Fibroblast of villous mesenchyme (primary cell): ENCODE data around the gene KDSR. TPM values are rescaled to one million over a fixed set of nuclear protein-coding genes. Genes with fewer than 3 reads are reported as not detected.

Experiments used
- DNase-seq: peaks from one replicate; pipeline ENCODE4 v3.0.0-alpha.2; 2010; ENCODE audit warnings: low read depth
- H3K4me3 ChIP-seq: 2 replicates; pipeline ENCODE4 v1.5.1; 2011; ENCODE audit warnings: low read depth, mild to moderate bottlenecking, low read length
- total RNA-seq: library from RNA; depleted of rRNA; stranded (reverse); fragments of >200 nt; gene quantifications from 2 replicates; pipeline ENCODE4 v1.2.3, GENCODE V29; 2012
- TF ChIP-seq, protein P1 (sequence below): IDR thresholded peaks from 2 replicates; pipeline ENCODE4 v1.5.1; 2012; ENCODE audit warnings: low read depth, mild to moderate bottlenecking, low read length; ENCODE audit not compliant: insufficient read depth

Gene KDSR
- total RNA-seq, 1 donor, result 26.8 TPM

DNA sequence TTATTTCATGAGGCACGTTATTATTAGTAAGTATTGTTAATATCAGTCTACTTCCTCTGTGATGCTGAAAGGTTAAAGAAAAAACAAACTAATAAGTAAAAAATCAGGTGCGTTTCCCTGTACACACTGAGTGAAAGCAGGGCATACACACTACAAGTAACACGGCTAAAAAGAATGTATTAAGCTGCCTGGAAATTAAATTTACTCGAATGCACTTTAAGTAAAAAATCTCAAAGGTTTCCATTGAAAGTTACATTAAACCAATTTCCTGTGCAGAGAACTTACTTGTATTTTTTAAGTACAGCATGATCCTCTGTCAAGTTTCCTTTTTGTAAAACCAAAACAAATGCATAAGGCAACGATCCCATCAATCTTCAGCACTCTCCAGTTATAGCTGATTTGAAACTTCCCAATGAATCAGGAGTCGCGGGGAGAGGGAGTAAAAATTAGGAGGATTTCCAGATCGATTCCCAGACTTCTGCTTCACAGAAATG is 48.1 kb downstream of the KDSR start:
- peak overlapping the region; percentile 69 for H3K4me3 ChIP-seq
- TF ChIP-seq, protein P1, sequence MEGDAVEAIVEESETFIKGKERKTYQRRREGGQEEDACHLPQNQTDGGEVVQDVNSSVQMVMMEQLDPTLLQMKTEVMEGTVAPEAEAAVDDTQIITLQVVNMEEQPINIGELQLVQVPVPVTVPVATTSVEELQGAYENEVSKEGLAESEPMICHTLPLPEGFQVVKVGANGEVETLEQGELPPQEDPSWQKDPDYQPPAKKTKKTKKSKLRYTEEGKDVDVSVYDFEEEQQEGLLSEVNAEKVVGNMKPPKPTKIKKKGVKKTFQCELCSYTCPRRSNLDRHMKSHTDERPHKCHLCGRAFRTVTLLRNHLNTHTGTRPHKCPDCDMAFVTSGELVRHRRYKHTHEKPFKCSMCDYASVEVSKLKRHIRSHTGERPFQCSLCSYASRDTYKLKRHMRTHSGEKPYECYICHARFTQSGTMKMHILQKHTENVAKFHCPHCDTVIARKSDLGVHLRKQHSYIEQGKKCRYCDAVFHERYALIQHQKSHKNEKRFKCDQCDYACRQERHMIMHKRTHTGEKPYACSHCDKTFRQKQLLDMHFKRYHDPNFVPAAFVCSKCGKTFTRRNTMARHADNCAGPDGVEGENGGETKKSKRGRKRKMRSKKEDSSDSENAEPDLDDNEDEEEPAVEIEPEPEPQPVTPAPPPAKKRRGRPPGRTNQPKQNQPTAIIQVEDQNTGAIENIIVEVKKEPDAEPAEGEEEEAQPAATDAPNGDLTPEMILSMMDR, result no peak
- DNase-seq, result peak; percentile 16

DNA sequence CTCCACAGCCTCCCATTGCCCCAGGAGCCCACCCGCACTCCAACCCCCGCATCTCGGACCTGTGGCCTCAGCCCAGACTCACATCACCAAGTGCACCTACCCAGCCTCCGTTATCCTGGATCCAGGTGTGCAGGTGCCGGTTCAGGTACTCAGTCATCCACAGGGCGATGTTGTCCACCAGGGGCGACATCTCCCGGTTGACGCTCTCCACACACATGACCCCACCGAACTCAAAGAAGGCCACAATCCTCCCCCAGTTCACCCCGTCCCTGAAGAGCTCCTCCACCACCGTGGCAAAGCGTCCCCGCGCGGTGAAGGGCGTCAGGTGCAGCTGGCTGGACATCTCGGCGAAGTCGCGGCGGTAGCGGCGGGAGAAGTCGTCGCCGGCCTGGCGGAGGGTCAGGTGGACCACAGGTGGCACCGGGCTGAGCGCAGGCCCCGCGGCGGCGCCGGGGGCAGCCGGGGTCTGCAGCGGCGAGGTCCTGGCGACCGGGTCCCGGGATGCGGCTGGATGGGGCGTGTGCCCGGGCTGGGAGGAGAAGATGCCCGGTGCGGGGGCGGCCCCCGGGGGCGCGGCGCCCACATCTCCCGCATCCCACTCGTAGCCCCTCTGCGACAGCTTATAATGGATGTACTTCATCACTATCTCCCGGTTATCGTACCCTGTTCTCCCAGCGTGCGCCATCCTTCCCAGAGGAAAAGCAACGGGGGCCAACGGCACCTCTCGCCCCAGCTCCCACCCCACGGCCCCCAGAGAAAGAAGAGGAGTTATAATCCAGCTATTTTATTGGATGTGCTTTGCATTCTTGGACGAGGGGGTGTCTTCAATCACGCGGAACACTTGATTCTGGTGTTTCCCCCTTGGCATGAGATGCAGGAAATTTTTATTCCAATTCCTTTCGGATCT is 48.8 kb downstream of the KDSR start:
- TF ChIP-seq, protein P1, result peak; percentile 33
- peak overlapping the region; percentile 69 for H3K4me3 ChIP-seq
- no peak for DNase-seq

DNA sequence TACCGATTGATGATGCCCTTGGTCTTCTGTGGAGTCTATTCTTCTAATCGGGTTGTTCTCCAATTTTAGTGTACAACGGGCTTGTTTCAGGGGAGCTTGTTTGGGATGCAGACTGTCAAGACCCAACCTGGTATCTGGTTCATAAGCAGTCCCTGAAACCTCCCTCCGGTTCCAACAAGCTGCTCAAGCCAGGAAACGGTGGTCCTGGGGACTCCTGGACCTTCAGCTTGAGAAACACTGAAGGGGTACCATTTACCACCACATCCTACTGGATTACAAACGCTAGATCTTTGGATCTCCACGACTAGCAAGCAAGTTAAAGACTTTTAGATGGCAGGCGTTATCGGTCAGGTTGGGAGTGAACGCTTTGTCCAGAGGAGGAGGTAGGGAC is 49.5 kb downstream of the KDSR start:
- H3K4me3 ChIP-seq, result no peak overlapping the region
- TF ChIP-seq, protein P1, result no peak
- no peak for DNase-seq

DNA sequence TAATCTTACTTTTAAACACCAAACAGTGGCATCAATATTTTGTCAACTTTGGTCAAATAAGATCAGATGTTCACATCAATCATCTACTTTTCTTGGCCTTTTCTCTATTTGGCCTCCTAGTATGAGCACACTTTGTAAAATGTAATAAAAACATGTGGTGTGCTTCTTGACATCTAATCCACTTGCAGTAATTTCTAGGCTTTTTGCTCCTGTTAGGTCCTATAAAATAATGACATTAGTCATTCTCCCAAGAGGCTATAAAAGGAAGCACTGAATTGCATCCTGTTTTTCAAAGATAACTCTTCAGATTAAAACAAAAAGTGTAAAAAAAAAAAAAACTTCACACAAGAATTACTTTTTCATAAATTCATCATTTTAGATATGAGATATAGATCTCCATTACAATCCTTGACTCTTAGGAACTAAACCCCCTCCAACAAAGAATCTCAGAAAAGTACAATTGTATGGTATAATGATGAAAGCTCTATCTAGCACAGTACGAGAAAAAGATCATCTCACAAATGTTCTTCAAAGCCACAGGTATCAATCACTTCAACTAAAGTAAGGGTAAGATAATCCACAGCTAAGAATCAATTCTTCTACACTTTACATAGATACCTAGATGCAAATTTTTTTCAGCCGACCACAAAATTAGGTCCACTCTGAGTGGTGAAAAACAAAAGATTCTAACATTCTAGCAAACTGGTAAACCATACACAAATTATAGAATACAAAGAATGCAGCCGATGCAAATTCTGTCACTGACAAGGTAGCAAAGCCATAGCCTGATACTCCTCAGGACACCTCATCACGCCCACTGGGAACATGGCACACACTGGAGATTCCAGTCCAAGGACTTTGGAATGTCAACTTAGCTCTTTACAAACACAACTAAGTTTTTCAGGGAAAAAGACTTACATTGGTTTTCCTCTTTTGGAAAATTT is 50.1 kb downstream of the KDSR start:
- no peak overlapping the region for H3K4me3 ChIP-seq

DNA sequence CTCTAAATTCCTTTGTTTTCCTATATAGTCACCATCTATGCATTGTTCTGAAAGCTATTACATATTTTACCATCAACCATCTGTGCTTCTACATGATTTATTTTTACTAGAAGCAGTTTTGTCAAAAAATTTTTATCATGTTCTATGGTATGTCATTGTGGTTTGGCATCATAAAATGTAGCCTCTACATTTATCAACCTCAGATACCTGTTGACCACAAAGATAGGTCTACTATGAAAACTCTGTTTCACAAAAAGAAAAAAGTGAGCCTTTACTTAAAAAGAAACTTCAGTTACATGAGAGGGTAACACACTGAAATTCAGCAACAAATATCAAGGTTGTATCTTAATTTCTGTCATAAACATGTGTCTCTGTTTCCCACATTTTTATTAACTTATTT is 51.1 kb downstream of the KDSR start:
- TF ChIP-seq, protein P1, result no peak
- DNase-seq, result no peak
- no peak overlapping the region for H3K4me3 ChIP-seq

More for the DNA sequence above, 50.1 kb downstream of the KDSR start:
- no peak for DNase-seq
- TF ChIP-seq, protein P1, result no peak

DNA sequence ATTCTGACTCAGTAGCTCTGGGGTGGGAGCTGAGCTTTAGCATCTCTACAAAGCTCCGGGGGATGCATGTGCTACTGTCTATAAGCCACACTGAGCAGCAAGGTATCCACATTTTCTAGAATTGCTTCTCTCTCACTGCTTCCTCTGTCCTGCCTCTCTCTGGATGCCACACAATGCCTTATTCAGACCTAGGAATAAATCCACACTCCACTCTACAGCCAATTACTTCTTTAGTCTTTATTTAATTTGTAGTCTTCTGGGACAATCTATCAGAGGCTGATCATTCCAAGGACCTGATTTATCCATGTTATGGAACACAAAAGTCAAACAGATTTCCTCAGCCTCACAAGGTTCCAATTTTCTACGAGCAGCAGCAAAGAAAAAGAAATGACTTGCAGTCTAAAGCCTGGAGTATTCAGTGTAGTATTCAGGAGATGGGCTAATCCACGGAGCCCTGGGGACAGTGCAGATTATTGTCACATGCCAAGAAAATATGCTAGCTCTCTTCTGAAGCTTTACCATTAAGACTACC is 51.8 kb downstream of the KDSR start:
- TF ChIP-seq, protein P1, result no peak
- DNase-seq, result no peak
- no peak overlapping the region for H3K4me3 ChIP-seq
